NCI-H774 (cell line): Measurements from ENCODE around the gene BMAL2.

ENCODE experiments used
- DNase-seq: peaks from one replicate; lab custom pipeline; 2025; lab: John Stamatoyannopoulos, UW

BMAL2 gene, protein sequence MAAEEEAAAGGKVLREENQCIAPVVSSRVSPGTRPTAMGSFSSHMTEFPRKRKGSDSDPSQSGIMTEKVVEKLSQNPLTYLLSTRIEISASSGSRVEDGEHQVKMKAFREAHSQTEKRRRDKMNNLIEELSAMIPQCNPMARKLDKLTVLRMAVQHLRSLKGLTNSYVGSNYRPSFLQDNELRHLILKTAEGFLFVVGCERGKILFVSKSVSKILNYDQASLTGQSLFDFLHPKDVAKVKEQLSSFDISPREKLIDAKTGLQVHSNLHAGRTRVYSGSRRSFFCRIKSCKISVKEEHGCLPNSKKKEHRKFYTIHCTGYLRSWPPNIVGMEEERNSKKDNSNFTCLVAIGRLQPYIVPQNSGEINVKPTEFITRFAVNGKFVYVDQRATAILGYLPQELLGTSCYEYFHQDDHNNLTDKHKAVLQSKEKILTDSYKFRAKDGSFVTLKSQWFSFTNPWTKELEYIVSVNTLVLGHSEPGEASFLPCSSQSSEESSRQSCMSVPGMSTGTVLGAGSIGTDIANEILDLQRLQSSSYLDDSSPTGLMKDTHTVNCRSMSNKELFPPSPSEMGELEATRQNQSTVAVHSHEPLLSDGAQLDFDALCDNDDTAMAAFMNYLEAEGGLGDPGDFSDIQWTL

DNA sequence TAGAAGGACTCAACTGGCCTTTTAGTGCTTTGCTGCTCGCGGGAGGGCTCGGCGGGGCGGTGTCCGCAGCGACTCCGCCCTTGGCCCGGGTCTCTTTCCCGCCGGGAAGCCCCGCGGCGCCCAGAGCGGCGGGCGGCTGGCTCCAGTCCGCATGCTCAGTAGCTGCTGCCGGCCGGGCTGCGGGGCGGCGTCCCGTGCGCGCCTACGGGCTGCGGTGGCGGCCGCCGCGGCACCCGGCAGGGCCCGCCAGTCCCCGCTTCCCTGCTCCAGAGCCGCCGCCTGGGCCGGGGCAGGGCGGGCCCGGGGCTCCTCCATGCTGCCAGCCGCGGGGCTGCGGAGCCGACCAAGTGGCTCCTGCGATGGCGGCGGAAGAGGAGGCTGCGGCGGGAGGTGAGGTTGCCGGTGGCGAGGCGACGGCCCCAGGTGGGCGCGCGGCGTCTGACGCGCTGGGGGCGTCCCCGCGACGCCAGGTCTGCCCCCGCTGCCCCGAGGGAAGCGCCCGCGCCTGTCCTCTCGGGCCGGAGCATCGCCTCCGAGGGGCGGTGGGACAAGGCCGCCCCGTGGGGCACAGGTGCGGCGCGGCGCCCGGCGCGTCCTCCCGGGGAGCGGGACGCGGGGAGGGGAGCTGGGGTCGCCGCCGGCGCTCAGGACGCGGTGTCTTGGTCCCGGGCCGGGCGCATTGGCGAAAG, at the start of gene BMAL2:
Gene BMAL2 (plus strand): TSS at position 123 of the 689 bp plus-strand sequence. CDS start 237 bp downstream, at position 360.
- peak; percentile 73 for DNase-seq

DNA sequence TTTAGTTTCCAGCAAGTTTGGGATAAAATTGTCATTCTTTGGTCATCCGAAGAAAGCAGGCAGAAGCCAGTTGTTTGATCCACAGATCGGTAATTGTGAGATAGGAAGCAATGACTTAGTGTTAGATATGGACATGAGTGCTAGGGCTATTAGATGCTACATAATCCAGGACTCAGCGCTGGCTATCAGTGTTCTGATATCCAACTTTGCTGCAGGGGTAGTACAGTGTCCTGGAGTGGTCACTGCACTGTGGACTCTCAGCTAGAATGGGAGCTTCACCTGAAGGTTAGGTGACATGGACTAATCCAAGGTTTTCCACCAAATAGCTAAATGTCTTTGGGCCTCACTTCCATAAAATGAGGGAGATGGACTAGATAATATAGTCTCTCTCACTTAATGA, 48.6 kb upstream of the BMAL2 start:
- DNase-seq: no peak

DNA sequence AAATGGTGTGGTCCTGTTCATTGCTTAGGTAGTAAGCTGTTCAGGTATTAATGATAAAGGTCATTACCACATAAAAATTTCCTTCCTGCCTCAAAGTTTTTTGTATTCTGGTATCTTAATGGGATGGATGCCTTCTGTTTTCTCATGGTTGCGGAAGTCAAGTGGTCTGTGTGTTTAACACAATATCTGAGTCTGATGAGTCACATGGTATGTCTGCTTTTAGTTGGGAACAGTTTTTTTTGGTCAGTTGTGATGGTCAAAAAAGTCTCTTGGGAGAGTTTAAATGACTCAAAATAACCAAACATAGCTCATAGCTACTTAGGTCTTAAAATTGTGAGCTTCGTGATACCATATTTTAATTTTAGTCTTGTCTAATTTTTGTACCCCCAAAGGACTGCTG, 47.9 kb upstream of the BMAL2 start:
- no peak for DNase-seq

DNA sequence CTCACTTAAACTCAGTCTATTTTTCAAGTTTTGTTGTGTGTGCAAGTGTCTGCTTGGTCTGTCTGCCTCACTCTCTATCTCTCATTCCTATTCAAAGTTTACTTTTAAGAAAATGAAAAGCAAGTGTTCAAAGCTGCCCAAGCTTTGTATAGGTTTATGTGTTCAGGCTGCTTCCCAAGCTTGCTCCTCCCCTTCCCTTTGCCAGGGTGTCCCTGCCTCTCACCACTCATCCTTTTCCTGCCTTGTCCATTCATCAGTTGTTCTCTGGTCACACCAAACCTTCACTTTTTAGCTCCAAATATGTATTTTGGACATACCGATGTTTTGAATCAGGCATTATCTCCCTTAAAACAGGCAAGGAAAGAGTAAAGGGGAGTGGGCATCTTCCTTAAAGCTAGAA, 47.2 kb upstream of the BMAL2 start:
- DNase-seq: no peak

DNA sequence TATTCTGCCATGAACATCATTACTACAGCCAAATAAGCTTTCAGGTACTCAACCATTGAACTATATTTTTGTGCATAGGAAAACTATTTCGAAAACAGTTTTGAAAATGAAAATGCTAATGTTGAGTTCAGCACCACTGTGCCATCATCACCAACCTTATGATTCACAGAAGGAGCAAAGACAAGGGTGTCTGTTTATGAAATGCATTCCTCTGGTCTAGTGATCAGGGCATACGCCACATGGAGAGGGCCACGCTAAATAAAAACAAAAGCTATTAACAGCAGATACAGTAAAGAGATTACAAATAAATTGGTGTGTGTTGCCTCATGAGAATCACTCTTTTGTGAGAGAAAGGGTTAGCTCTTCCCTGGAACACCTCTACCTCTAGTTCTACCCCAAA, 43.2 kb upstream of the BMAL2 start:
- DNase-seq: no peak

DNA sequence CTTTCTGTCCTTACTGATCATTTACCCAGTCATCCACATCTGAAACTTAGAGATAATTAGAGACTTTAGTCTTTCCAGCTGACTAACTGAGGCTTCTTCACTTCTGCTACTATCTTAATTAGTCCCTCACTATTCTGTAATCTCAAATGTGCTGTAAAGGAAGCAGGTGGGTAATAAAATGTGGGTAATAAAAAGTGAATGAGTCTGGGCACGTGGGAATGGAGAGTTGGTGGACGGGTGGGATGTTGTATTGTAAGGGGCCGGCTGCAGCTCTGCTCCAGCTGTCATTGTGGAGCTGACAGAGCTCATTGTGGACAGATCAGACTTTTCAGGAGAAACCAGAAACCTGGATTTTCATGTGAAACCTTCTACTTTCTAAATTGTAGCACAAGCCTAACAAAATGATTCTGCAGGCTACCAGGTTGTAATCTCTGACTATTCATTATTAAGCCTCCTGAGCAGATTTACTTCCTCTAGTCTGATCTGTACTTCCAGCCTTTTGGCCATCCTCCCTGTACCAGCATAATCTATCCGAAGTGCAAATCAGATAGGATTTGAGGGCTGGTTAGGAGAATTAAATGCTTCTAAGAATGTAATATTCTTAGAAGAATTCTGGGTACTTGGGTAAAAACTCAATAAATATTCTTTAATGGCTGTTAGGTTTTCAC, 42.0 kb upstream of the BMAL2 start:
- no peak for DNase-seq

DNA sequence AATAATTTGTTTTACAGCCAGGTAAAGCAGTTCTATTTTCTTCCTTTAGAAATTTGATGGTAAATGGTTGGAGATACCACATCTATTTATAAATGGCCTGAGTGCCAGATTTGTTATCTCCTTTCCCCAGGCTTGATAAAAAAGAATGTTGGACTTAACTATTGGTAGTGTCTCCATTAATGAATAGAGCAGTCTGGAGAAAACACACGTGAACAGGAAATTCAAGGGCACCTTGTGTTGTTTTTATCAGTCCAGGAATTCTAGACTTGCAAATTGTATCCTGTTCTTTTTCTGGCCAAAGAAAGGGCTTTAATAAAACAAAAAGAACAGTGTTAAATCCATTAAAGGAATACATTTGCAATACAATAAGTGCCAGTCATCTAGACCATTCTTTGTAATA, 40.8 kb upstream of the BMAL2 start:
- no peak for DNase-seq

DNA sequence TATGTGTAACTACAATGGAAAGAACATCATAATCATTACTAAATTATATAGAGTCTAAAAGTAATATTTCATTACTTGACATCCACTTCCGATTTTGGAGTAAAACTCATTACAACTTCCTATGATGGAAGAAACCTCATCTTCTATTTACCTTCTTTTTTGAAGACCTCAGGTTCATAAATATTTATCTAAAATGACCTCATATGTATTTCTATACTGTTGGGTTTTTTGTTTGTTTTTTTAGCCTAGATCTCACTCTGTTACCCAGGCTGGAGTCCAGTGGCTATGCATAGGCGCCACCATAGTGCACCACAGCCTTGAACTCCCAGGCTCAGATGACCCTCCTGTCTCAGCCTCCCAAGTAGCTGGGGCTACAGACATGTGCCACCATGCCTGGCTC, 39.9 kb upstream of the BMAL2 start:
- DNase-seq: no peak

DNA sequence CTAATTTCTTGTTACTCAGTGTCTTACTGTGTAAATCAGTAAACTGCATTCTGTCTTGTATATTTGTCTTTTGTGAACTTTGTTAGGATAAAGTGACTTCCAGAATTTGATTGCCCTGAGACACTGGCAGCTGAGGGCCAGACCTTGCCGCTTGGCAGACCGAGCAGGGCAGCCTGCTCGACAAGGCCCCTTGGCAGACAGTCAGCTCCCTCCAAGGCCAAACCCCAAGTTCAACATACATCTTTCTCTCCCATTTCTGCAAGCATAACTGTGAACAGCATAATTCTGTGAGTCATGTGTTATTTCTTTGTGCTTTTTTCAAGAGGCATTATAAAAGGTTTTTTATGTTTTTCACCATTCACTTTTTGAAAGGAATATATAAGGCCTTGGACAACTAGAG, 39.2 kb upstream of the BMAL2 start:
- no peak for DNase-seq

DNA sequence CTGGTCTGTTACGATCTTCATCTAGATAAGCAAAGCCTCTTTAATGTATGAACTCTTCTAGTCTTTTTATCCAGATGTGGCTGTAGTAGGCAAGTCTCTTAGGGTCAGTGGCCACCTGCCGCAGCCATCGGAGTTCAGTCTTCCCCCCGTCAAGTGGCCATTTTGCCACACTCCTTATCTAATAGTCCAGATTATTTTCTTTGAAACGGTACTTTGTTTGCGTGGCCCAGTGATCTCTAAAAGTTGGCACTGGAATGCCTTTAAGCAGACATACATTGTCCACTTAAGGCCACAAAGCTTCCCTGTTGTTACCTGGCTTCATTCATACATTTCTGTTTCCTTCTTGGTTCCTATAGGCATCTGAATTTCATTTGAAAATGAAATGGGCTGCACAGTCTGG, 36.0 kb upstream of the BMAL2 start:
- DNase-seq: no peak

DNA sequence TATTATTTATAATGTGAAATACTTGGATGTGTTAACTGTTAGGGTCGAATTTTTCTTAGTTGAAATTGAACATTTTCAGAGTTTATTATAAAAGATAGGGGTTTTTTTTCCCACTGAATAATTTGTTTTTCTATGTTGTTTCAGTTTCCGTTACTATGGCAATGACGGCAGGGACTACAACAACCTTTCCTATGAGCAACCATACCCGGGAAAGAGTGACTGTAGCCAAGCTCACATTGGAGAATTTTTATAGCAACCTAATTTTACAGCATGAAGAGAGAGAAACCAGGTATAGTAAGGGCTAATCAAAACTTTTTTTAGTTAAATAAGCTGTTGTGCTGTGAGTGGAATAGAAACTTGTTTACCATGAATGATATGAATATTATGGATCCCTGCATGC, 35.1 kb upstream of the BMAL2 start:
- no peak for DNase-seq

DNA sequence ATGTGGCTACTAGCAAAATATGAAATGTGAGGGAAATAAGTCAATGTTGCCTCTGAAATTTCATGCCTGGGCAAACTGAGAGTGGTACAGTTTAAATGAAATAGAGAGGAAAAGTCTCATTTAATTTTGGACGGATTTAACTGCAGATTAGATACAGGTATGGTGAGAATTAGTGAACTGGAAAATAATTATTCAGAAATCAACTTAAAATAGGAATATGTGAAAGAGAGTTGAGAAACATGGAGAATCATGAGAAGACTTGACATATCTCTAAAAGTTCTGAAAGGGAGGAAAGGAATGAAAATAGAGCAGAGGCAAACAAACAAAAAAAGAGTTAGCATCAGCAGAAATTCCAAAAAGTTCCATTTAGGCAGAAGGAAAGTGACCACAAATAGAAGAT, 33.5 kb upstream of the BMAL2 start:
- DNase-seq: no peak

DNA sequence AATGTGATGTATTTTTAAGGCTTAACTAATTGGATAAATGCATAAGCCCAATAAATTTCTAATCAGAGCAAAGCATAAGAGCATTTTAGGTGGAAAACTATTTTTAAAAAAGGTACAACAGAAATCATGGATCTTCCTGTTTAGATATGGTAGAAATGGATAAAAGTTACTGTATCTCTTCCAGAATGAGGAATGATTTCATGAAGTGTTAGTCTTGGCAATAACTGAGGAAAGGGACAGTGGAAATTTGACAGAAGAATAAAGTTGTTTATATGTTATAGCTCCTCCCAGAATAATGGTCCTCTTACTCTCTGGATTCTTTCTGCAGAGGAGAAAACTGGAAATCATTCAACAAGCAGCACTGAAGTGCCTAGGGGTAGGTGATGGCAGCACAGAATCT, 32.4 kb upstream of the BMAL2 start:
- DNase-seq: no peak

DNA sequence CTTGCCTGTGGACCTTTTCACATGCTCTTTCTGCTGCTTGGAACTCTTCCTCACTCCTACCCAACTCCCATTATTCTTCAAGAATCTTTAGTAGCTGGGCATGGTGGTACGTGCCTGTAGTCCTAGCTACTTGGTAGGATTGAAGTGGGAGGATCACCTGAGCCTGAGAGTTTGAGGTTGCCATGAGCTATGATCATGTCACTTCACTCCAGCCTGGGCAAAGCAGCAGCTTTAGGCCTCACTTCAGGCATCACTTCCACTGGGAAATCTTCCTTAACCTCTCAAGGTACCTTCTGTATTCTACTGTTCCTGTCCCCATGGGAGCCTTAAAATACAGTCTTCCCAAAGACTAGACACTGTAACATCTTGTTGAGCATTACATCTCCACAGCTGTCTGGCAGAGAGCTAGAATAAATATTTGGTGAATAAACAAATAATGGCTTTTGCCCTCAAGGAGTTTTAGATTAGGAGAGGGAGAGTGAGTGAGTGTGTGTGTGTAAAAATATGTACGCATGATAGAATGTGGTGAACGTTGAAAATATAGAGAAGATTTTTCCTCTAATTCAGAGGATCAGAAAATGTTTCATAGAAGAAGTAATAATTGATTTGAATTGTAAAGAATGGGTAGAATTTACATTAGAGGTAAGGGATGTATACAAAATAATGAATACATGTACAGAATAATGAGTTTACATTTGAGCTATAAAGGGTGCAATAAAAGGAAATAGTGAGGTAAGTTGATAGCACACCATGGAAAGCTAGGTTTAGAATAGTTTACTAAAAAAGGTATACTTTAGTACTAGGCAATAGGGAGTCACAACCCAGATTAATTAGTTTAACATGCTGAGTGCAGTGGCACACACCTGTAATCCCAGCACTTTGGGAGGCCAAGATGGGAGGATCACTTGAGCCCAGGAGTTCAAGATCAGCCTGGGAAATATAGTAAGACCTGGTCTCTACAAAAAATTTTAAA, 29.2 kb upstream of the BMAL2 start:
- DNase-seq: peak; percentile 8

DNA sequence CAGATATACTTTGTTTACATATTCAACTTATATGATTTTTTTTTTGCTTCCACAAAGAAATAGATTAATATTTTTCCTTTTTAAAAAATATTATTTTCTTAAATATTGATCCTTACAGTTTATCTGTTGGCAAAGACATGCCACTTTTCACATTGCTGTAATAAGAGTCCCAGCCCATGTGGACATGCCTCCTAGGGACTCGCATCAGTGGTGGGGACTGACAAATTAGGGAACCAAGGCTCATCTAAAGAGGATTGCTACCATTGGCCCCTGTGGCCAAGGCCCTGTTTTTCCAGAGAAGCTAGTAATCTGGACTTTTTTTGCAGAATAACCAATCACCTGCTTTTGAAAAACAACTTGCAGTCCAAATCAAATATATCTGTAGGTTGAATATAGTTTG, 27.8 kb upstream of the BMAL2 start:
- DNase-seq: no peak

DNA sequence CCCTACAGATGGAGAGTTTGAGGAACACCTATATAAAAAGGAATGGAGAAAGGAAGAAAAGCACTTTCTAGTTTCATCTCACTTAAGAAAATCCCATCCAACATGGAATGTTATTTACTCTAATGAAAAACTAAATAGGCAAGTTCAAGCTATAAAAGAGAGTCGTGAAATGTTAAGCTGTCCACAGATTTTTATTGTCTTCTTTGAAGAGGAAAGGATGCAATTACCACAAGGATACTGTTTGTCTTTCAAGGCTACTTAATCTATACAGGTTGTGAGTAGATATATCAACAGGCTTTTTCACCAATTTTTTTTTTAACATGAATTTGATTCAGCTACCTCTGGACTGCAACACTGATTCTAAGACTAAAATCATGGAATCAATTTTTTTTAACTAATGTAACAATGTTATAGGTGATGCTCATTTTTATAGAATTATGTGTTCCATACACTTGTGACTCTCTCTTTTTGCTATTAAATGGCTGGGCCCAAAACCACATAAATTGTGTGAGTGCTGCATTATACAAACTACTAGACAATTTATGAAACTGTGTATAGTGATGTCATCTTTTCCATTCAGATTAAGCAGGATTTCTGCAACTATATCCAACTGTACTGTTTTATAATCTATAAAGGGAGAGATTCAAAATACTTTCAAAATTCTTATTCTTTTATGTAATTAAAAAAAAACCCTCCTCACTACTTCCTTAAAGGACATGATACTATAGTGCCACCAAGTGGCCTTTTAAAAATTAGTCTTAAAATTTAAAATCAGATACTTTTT, 26.8 kb upstream of the BMAL2 start:
- DNase-seq: peak; percentile 50

DNA sequence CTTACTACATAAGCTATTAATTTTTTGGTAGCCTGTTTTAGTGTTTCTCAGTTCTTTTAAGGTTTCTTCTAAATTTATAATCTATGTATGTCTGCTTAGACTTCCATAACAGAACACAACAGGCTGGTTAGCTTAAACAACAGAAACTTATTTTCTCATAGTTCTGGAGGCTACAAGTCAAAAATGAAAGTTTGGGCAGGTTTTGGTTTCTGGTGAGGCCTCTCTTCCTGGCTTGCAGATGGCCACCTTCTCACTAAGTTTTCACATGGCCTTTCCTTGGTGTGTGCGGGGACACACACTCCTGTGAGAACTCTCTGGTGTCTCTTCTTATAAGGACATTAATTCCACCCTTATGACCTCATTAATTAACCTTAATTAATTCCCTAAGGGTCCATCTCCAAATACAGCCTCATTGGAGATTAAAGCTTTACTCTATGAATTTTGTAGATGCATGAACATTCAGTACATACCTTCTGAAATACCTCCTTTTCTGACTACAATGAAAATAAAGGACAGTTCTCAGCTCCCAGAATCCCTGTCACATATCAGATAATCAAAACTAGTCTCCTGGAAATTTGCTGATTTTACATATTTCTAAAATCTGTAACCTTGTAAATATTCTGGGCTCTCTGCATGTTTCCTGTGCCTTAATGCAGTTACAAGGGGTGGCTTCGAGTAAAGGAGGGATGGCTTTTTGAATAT, 23.2 kb upstream of the BMAL2 start:
- no peak for DNase-seq

DNA sequence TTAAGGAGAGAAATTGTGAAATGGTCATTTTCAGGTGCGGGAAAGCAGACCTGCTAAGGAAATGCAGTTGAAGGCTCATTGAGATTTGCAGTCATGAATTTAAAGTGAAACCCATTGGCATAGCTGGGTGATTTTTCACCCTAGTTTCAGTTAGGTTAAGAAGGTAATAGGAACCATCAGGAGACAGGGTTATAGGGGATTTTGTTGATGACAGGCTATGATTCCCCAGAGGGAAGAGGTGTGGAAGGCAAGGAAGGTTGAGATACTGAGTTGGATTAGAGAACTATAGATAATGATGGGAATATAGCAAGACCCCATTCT, 22.7 kb upstream of the BMAL2 start:
- DNase-seq: no peak

DNA sequence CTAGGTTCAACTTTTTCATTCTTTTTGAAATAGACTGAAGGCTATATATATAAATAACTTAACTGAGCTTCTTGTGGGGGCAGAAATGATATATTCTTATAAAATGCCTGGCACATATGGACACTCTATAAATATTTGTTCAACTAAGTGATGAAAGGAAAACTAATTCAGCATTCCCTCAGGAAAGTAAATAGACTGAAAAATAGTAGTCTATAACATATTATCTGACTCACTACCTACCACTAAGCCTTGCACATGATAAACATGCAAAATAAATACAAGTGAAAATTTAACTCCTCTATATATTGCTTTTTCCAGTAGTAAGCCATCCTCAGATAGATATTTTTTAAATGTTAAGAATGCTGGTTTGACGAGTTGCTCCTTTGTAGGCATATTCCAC, 15.7 kb upstream of the BMAL2 start:
- no peak for DNase-seq

DNA sequence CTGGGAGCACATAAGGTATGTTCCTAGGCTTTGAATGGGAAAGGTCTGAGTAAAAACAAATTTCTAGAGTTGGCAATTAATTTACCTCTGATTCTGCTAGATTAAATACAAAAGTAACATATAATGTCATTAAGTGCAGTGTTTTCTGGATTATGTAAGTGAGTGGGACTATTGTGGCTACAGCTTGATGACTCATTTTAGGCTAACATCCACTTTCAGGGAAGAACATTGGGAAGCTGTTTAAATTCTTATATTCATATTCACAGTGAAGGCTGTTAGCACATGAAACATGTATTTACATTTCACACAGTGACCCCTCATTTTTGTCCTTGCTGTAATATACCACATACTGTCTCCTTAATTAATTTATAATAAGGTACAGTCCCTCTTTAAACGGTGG, 13.2 kb upstream of the BMAL2 start:
- no peak for DNase-seq
